Kidney epithelial cell (primary cell): ENCODE data around the gene TSPO2. TPM values are rescaled to one million over a fixed set of nuclear protein-coding genes. Genes with fewer than 3 reads are reported as not detected.

Source experiments
- DNase-seq: peaks from one replicate; pipeline ENCODE4 v3.0.0-alpha.2; 2010; ENCODE audit warnings: low read depth
- H3K27me3 ChIP-seq: 2 replicates; pipeline ENCODE4 v1.6.0; 2011; ENCODE audit warnings: low read length; ENCODE audit not compliant: control insufficient read depth, insufficient read depth
- H3K36me3 ChIP-seq: 2 replicates; pipeline ENCODE4 v1.5.1; 2011; ENCODE audit warnings: low read length; ENCODE audit not compliant: control insufficient read depth, insufficient read depth
- H3K4me3 ChIP-seq: 2 replicates; pipeline ENCODE4 v1.5.1; 2011; ENCODE audit warnings: low read depth, mild to moderate bottlenecking, control low read depth, low read length
- CTCF ChIP-seq: IDR thresholded peaks from 2 replicates; pipeline ENCODE4 v1.5.1; 2011; ENCODE audit warnings: mild to moderate bottlenecking, moderate library complexity, low read length, control low read depth, inconsistent platforms; ENCODE audit not compliant: insufficient read depth, poor library complexity, severe bottlenecking
- total RNA-seq: library from RNA; depleted of rRNA; stranded (reverse); fragments of >200 nt; gene quantifications from 2 replicates; pipeline ENCODE4 v1.2.3, GENCODE V29; 2015

TSPO2 gene
- total RNA-seq, 1 donor from 2014 or later = not detected

- Histone ChIP-seq H3K4me3 (peak within 1 kb of the TSS; percentile 75), H3K36me3 (no peaks in the 10 kb centered on the region), H3K27me3 (no peaks in the 10 kb centered on the region)
- peak; percentile 94 for DNase-seq
- TF ChIP-seq CTCF = peak; percentile 6
Observed at GRCh38 chr6:41071923-41072835, 29.9 kb downstream of the TSPO2 start, which contains the start of gene OARD1. Gene OARD1, minus strand, starts transcription at chr6:41072356. Its CDS starts 722 bp downstream, at chr6:41071634.

GRCh38 chr6:41072836-41073202, 30.6 kb downstream of the TSPO2 start, which contains the start of gene NFYA:
Gene NFYA, plus strand, starts transcription at chr6:41072974. Its CDS starts 6,116 bp downstream, at chr6:41079090.
- Histone ChIP-seq H3K27me3 (no peaks in the 10 kb centered on the region), H3K36me3 (no peaks in the 10 kb centered on the region), H3K4me3 (peak within 1 kb of the TSS; percentile 75)
- peak; percentile 86 for DNase-seq
- TF ChIP-seq CTCF = no peak

GRCh38 chr6:41073203-41073967, 31.1 kb downstream of the TSPO2 start:
- H3K36me3 ChIP-seq = no peaks in the 10 kb centered on the region
- peak; percentile 39 for DNase-seq
- no peaks in the 10 kb centered on the region for H3K27me3 ChIP-seq
- H3K4me3 ChIP-seq = peak overlapping the region; percentile 75
- TF ChIP-seq CTCF = peak; percentile 11

- DNase-seq = no peak
- no peaks in the 10 kb centered on the region for H3K27me3 ChIP-seq
- peak overlapping the region; percentile 75 for H3K4me3 ChIP-seq
- no peaks in the 10 kb centered on the region for H3K36me3 ChIP-seq
- TF ChIP-seq CTCF = no peak
Observed at GRCh38 chr6:41073968-41074691, 31.9 kb downstream of the TSPO2 start.

- H3K4me3 ChIP-seq = no peak overlapping the region
- no peaks in the 10 kb centered on the region for H3K27me3 ChIP-seq
- H3K36me3 ChIP-seq = no peaks in the 10 kb centered on the region
- TF ChIP-seq CTCF = no peak
- no peak for DNase-seq
Observed at GRCh38 chr6:41074692-41075436, 32.6 kb downstream of the TSPO2 start.
